H1 (cell line): ENCODE measurements around the gene ATP5PB. TPM values are rescaled to one million over a fixed set of nuclear protein-coding genes. Genes with fewer than 3 reads are reported as not detected.

ENCODE experiments used
- polyA plus RNA-seq, 7 experiments: library from polyadenylated mRNA; depleted of rRNA in 3 of 7; stranded (reverse) in 5 of 7; unstranded in 2 of 7; fragments of >200 nt in 5 of 7; fragments of 200-250 nt in 2 of 7; gene quantifications; 1 replicate in 5 of 7; 2 replicates in 1 of 7; 4 replicates in 1 of 7; pipeline versions ENCODE4 v1.2.1 to v1.2.3, GENCODE V29; 2011 to 2013; ENCODE audit warnings: missing spikeins in 2 of 7, mixed read lengths in 2 of 7
- small RNA-seq: library from polyadenylated mRNA; stranded (forward); fragments of <200 nt; extraction: miRNeasy Mini kit (QIAGEN cat#:217004); gene quantifications from one replicate; pipeline ENCODE3, GENCODE V24; 2013; ENCODE audit not compliant: insufficient read depth
- total RNA-seq: library from RNA; stranded (reverse); fragmentation: NEBNext Ultra II Directional; extraction: Animal tissue kit (Norgen Biotek cat#: 25700); gene quantifications from 2 replicates; pipeline ENCODE4 v1.2.1, GENCODE V29; 2021

The ATP5PB gene
- total and polyA plus RNA-seq, 2 of the 8 experiments (the other 6 are each of a cell fraction or from before 2014, with no cell fraction given) = 232 to 262 TPM

Small RNA genes within 50 kb of the gene (small RNA-seq; reads per million reads assigned to genes)
- not detected for gene RF00019
- gene RNU6-792P = not detected

Other genes starting within 250 kb of the ATP5PB start
- gene DENND2D, start 248.8 kb upstream of the ATP5PB start, total RNA-seq = 0.57 and 0.58 TPM in 2 replicates
- 1.4 and 1.6 TPM in 2 replicates for gene DENND2D, start 248.8 kb upstream of the ATP5PB start, polyA plus RNA-seq (2011; rRNA removed)
- gene CHI3L2, start 221.8 kb upstream of the ATP5PB start, total RNA-seq = not detected in 2 replicates
- not detected in 2 replicates for gene CHI3L2, start 221.8 kb upstream of the ATP5PB start, polyA plus RNA-seq (2011; rRNA removed)
- not detected in 2 replicates for gene CHIA, start 158.6 kb upstream of the ATP5PB start, total RNA-seq
- not detected in 2 replicates for gene CHIA, start 158.6 kb upstream of the ATP5PB start, polyA plus RNA-seq (2011; rRNA removed)
- gene OVGP1, start 21.7 kb upstream of the ATP5PB start, total RNA-seq = 0.33 and 0.80 TPM in 2 replicates
- gene OVGP1, start 21.7 kb upstream of the ATP5PB start, polyA plus RNA-seq (2011; rRNA removed) = 1.2 and 1.7 TPM in 2 replicates
- 61.6 and 66.0 TPM in 2 replicates for gene WDR77, start 208 bp upstream of the ATP5PB start, total RNA-seq
- 139 and 156 TPM in 2 replicates for gene WDR77, start 208 bp upstream of the ATP5PB start, polyA plus RNA-seq (2011; rRNA removed)
- 0.13 and 0.42 TPM in 2 replicates for gene C1orf162, start 24.5 kb downstream of the ATP5PB start, total RNA-seq
- gene C1orf162, start 24.5 kb downstream of the ATP5PB start, polyA plus RNA-seq (2011; rRNA removed) = 0.42 and 0.86 TPM in 2 replicates
- not detected in 2 replicates for gene ADORA3, start 54.2 kb downstream of the ATP5PB start, total RNA-seq
- 0.03 TPM in 1 of 2 replicates, not detected in the other for gene ADORA3, start 54.2 kb downstream of the ATP5PB start, polyA plus RNA-seq (2011; rRNA removed)
- gene TMIGD3, start 54.2 kb downstream of the ATP5PB start, total RNA-seq = not detected in 2 replicates
- gene TMIGD3, start 54.2 kb downstream of the ATP5PB start, polyA plus RNA-seq (2011; rRNA removed) = not detected in 2 replicates
- gene RAP1A, start 170.3 kb downstream of the ATP5PB start, total RNA-seq = 30.6 and 35.8 TPM in 2 replicates
- 5.3 and 10.9 TPM in 2 replicates for gene RAP1A, start 170.3 kb downstream of the ATP5PB start, polyA plus RNA-seq (2011; rRNA removed)